EH (cell line): ENCODE results near the gene LGALS7.

Source experiments
- DNase-seq: peaks from one replicate; pipeline ENCODE4 v3.0.0-alpha.2; 2015; ENCODE audit warnings: low read depth

LGALS7 gene

GRCh38 chr19:38726761-38727301, 46.5 kb downstream of the LGALS7 start:
- no peak for DNase-seq

DNA sequence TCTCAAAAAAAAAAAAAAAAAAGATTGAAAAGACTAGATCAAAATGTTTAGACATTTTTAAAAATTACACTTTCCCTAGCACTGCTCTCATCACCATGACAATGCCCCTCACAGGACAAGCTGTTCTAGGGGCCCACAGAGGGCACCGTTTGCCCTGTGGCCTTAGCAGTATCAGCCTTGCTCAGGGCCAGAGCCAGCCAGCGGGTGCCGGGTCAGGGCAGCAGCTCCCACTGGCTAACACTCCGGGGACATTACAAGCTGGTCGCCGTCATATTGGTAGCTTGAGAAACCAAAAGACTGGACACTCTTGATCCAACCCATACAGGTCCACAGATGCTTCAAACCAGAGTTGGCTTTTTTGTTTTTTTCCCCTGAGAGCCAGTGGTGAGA, 47.0 kb downstream of the LGALS7 start:
- no peak for DNase-seq

- no peak for DNase-seq
Measured at GRCh38 chr19:38725469-38726283, 47.6 kb downstream of the LGALS7 start.

DNA sequence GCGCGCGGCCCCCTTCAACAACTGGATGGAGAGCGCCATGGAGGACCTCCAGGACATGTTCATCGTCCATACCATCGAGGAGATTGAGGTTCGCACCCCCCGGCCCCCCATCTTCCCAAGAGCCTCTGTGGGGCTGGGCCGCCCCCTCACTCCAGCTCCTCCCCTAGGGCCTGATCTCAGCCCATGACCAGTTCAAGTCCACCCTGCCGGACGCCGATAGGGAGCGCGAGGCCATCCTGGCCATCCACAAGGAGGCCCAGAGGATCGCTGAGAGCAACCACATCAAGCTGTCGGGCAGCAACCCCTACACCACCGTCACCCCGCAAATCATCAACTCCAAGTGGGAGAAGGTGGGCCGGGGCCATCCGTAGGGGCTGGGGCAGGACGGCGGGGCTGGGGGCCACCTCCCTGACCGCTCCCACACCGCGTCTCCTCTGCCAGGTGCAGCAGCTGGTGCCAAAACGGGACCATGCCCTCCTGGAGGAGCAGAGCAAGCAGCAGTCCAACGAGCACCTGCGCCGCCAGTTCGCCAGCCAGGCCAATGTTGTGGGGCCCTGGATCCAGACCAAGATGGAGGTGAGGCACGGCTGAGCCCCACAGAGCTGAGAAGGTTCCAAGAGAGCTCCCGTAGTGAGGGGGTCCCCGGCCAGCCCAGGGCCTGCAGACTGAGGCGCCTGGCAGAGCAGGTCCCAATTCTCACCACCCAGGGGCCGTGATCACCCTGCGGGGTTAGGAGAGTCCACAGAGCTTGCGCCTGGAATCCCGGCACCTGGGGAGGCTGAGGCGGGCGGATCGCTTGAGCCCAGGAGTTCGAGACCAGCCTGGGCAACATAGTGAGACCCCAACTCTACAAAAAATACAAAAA, 49.1 kb downstream of the LGALS7 start:
- DNase-seq: no peak

DNA sequence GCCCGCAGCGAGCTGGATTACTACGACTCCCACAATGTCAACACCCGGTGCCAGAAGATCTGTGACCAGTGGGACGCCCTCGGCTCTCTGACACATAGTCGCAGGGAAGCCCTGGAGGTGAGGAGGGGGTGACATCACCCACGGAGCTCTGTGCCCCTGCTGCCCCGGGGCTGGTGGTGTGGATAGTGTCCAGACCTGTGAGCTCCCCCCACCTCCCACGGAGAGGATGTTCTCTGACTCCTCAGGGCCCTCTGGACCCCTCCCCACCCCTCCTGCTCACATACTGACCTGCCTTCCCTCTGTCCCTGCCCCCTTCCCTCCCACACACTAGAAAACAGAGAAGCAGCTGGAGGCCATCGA, 49.7 kb downstream of the LGALS7 start:
- DNase-seq: no peak

- DNase-seq: no peak
Measured at GRCh38 chr19:38722947-38723605, 50.2 kb downstream of the LGALS7 start.

DNA sequence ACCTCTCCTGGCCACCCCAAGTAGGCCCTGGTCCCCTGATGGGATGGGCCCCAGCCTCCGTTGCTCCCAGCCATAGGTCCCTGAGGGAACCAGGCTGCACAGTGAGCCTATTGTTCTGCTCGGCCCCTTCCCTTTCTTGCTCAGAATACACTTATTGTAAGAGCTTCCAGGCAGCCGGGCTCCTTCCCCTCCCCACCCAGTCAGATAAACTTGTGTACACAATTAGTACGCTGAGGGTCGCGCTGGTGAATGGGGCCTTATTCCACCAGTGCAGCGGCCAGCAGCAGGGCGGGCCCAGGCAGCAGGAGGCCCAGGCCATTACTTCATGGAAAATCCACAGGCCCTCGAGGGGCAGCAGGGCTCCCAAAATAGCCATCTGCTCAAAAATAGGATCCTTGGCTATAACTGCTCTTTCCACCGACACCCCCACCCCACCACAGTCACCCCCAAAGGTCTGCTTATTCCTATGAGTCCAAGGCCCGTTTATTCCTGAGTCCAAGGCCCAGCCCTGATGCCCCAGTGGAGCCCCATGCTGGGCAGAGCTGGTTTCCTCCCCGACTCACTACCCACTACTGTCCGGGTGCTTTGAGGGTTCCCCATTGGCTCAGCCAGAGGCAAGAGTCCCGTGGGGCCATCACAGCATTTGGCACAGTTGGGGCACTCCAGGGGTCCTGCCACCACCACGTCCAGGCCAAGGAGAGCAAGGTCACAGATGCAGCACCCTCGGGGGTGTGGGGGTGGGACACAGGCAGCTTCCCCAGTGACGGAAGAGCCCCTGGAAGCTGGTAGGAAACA, 51.1 kb downstream of the LGALS7 start:
- no peak for DNase-seq

- DNase-seq: no peak
Measured at GRCh38 chr19:38721496-38721895, 51.8 kb downstream of the LGALS7 start.
